ENCODE results near the gene TLCD3B.
"Not testable (repeated sequence)": the region's sequence is repeated elsewhere in the genome, so short reads cannot be mapped to it uniquely, and the experiment has no call there.

Gene TLCD3B

GRCh38 chr16:30046588-30046987 lies 15.5 kb upstream of the TLCD3B start:
- Histone ChIP-seq H3K9me3 (no peaks in the 10 kb centered on the region), H3K27me3 (no peaks in the 10 kb centered on the region), H3K36me3 (no peaks in the 10 kb centered on the region), H3K4me1 (ENCODE audit: control insufficient read depth in 1 of 2, insufficient read depth in 1 of 2, low read depth in 1 of 2, low read length in 1 of 2) (no peaks in the 10 kb centered on the region), H3K27ac (no peak overlapping the region), H3K4me3 (ENCODE audit: low read depth in 1 of 2, low read length in 1 of 2) (no peak overlapping the region)
- no peak for TF ChIP-seq CTCF (IDR thresholded peaks at IDR 0.05)

GRCh38 chr16:30046178-30046577 lies 15.1 kb upstream of the TLCD3B start:
- no peak for TF ChIP-seq CTCF (IDR thresholded peaks at IDR 0.05)
- Histone ChIP-seq H3K27me3 (no peaks in the 10 kb centered on the region), H3K27ac (no peak overlapping the region), H3K36me3 (no peaks in the 10 kb centered on the region), H3K4me3 (ENCODE audit: low read depth in 1 of 2, low read length in 1 of 2) (no peak overlapping the region), H3K4me1 (ENCODE audit: control insufficient read depth in 1 of 2, insufficient read depth in 1 of 2, low read depth in 1 of 2, low read length in 1 of 2) (no peaks in the 10 kb centered on the region), H3K9me3 (no peaks in the 10 kb centered on the region)

GRCh38 chr16:30041841-30042240 lies 10.8 kb upstream of the TLCD3B start:
- Histone ChIP-seq H3K4me3 (ENCODE audit: low read depth in 1 of 2, low read length in 1 of 2) (no peak overlapping the region), H3K36me3 (no peaks in the 10 kb centered on the region), H3K27me3 (peaks cover 10% of the 10 kb centered on the region), H3K27ac (no peak overlapping the region), H3K4me1 (ENCODE audit: control insufficient read depth in 1 of 2, insufficient read depth in 1 of 2, low read depth in 1 of 2, low read length in 1 of 2) (no peaks in the 10 kb centered on the region), H3K9me3 (no peaks in the 10 kb centered on the region)
- TF ChIP-seq CTCF (IDR thresholded peaks at IDR 0.05) = no peak

GRCh38 chr16:30040690-30041089 lies 9.6 kb upstream of the TLCD3B start:
- H3K9me3 ChIP-seq; H3K36me3 ChIP-seq; H3K4me1 ChIP-seq (ENCODE audit: control insufficient read depth in 1 of 2, insufficient read depth in 1 of 2, low read depth in 1 of 2, low read length in 1 of 2); H3K4me3 ChIP-seq (ENCODE audit: low read depth in 1 of 2, low read length in 1 of 2); H3K27ac ChIP-seq: not testable (repeated sequence)
- H3K27me3 ChIP-seq = peaks cover 19% of the 10 kb centered on the region

GRCh38 chr16:30040221-30040620 lies 9.2 kb upstream of the TLCD3B start:
- no peaks in the 10 kb centered on the region for H3K36me3 ChIP-seq
- H3K27ac ChIP-seq = no peak overlapping the region
- no peaks in the 10 kb centered on the region for H3K9me3 ChIP-seq
- no peak for TF ChIP-seq CTCF (IDR thresholded peaks at IDR 0.05)
- H3K27me3 ChIP-seq = peaks cover 22% of the 10 kb centered on the region
- no peaks in the 10 kb centered on the region for H3K4me1 ChIP-seq (ENCODE audit: control insufficient read depth in 1 of 2, insufficient read depth in 1 of 2, low read depth in 1 of 2, low read length in 1 of 2)
- no peak overlapping the region for H3K4me3 ChIP-seq (ENCODE audit: low read depth in 1 of 2, low read length in 1 of 2)

- Histone ChIP-seq H3K4me3 (ENCODE audit: low read depth in 1 of 2, low read length in 1 of 2) (no peak overlapping the region), H3K9me3 (no peaks in the 10 kb centered on the region), H3K4me1 (ENCODE audit: control insufficient read depth in 1 of 2, insufficient read depth in 1 of 2, low read depth in 1 of 2, low read length in 1 of 2) (peaks cover 0 to 6% of the 10 kb centered on the region in 2 experiments), H3K27ac (no peak overlapping the region), H3K27me3 (peaks cover 78% of the 10 kb centered on the region), H3K36me3 (no peaks in the 10 kb centered on the region)
- TF ChIP-seq CTCF (IDR thresholded peaks at IDR 0.05) = no peak
Observed at GRCh38 chr16:30033270-30033669, 2.2 kb upstream of the TLCD3B start.
